Measurements from ENCODE around the gene MPDZ. TPM values are rescaled to one million over a fixed set of nuclear protein-coding genes. Genes with fewer than 3 reads are reported as not detected.
A peak's percentile ranks its signal among the peaks of the same experiment; 100 is the strongest.

MPDZ gene
- total RNA-seq, 1 donor from 2014 or later: 88.3 TPM

DNA sequence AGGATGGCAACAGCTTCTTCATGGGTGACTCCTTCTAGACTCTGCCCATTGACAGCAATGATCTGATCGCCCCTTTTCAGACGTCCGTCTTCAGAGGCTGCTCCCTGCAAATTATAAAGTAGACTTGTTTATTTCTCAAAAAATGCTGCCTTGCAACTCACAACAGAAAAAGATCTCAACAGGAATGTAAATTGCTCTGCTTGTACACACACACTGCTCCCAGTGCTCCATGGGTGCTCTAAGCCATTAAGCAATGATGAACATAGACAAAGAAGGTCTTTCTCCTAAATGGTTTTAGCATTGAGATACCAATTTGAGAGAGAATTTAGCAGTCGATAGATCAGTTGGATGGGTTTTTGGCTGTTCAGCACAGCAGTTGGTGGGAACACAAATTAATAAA lies 172.5 kb downstream of the MPDZ start:
- Histone ChIP-seq H3K4me3 (no peak overlapping the region), H2AFZ (replicated peaks) (no peak overlapping the region), H3K79me2 (ENCODE audit: low read depth) (no peaks in the 10 kb centered on the region), H3K9ac (no peak overlapping the region), H3K9me3 (ENCODE audit: low read depth) (no peaks in the 10 kb centered on the region), H3K4me1 (peaks cover 19% of the 10 kb centered on the region), H3K27ac (peak overlapping the region; percentile 64), H3K36me3 (peaks cover 32% of the 10 kb centered on the region), H4K20me1 (ENCODE audit: low read depth) (no peaks in the 10 kb centered on the region), H3K4me2 (peak overlapping the region; percentile 38), H3F3A (ENCODE audit: low read depth) (no peaks in the 10 kb centered on the region), H3K27me3 (no peaks in the 10 kb centered on the region)
- TF ChIP-seq CTCF (IDR thresholded peaks at IDR 0.05): no peak
- TF ChIP-seq EZH2 (IDR thresholded peaks at IDR 0.05): no peak
- TF ChIP-seq EZH2phosphoT487 (IDR thresholded peaks at IDR 0.05): no peak
- H3K4me1 Mint-ChIP-seq: no peaks in the 10 kb centered on the region
- H3K27me3 Mint-ChIP-seq (ENCODE audit: insufficient read depth, low read depth): no peaks in the 10 kb centered on the region
- H3K36me3 Mint-ChIP-seq: peaks cover 38% of the 10 kb centered on the region
- H3K27ac Mint-ChIP-seq: no peak overlapping the region
- DNase-seq (ENCODE audit: low spot score): peak; percentile 55
- H3K4me3 Mint-ChIP-seq: no peak overlapping the region
- H3K9me3 Mint-ChIP-seq: no peaks in the 10 kb centered on the region

DNA sequence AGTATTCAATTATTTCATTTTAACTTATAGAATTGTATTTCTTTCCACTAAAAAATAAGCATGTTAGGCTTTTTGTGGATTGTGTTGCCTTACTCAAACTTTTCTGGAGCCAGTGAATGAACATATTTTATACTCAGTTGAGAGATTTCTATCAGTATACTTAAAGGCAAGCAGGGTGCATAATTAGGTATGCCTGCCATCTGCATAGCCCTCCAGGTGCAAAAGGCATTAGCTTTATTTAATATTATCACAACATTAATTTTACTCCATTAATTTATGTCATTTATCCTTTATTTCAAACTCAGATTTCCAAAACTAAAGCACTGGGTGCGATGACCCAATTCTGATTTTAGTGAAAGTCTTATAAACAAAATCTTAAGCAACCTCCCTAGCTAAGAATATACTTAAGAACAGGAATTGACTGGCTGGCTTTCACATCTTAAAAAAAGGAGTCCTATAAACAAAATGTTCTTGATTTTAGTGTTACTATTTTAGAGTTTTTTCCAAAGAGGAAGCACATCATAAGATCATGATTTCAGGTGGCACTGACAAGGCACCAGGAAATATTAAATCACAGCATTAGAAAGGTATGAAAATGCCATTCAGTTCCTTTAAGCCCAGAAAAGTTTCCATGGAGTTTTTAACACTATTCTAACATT lies 178.4 kb downstream of the MPDZ start:
- Histone ChIP-seq H3K9me3 (ENCODE audit: low read depth) (no peaks in the 10 kb centered on the region), H3K27ac (no peak overlapping the region), H2AFZ (replicated peaks) (no peak overlapping the region), H3K36me3 (peaks cover 9% of the 10 kb centered on the region), H3K9ac (no peak overlapping the region), H3K79me2 (ENCODE audit: low read depth) (no peaks in the 10 kb centered on the region), H3K27me3 (no peaks in the 10 kb centered on the region), H3F3A (ENCODE audit: low read depth) (no peaks in the 10 kb centered on the region), H3K4me2 (no peak overlapping the region), H3K4me1 (no peaks in the 10 kb centered on the region), H3K4me3 (no peak overlapping the region), H4K20me1 (ENCODE audit: low read depth) (no peaks in the 10 kb centered on the region)
- Mint-ChIP-seq H3K27me3 (ENCODE audit: insufficient read depth, low read depth) (no peaks in the 10 kb centered on the region), H3K4me3 (no peak overlapping the region), H3K36me3 (peaks cover 18% of the 10 kb centered on the region), H3K4me1 (no peaks in the 10 kb centered on the region), H3K9me3 (no peaks in the 10 kb centered on the region), H3K27ac (no peak overlapping the region)
- TF ChIP-seq CTCF (IDR thresholded peaks at IDR 0.05) (no peak), EZH2phosphoT487 (IDR thresholded peaks at IDR 0.05) (no peak), EZH2 (IDR thresholded peaks at IDR 0.05) (no peak)
- no peak for DNase-seq (ENCODE audit: low spot score)

DNA sequence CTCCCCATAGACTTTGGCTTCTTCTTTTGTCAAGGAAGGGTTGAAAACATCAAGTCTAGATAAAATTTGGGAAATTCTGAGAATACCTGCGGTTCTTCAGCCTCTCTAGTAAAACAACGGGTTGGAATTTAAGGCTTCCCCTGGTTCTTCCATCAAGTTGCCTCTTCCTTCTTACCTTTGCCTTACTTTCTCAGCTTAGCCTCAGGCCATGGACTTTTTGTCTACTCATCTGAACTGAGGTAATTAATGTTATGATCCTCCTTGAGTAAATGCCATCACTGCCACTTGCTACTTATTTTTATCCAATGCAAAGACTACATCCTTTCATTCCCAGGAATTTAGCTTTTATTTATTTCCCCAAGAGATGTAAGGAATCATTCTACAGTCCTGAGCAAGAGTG lies 184.4 kb downstream of the MPDZ start:
- Histone ChIP-seq H3K9me3 (ENCODE audit: low read depth) (no peaks in the 10 kb centered on the region), H3K4me3 (no peak overlapping the region), H3K36me3 (no peaks in the 10 kb centered on the region), H3K27me3 (no peaks in the 10 kb centered on the region), H3K4me1 (no peaks in the 10 kb centered on the region), H3K4me2 (no peak overlapping the region), H3K79me2 (ENCODE audit: low read depth) (no peaks in the 10 kb centered on the region), H3F3A (ENCODE audit: low read depth) (no peaks in the 10 kb centered on the region), H4K20me1 (ENCODE audit: low read depth) (no peaks in the 10 kb centered on the region), H3K27ac (no peak overlapping the region), H2AFZ (replicated peaks) (no peak overlapping the region), H3K9ac (no peak overlapping the region)
- Mint-ChIP-seq H3K36me3 (peaks cover 1% of the 10 kb centered on the region), H3K9me3 (no peaks in the 10 kb centered on the region), H3K27me3 (ENCODE audit: insufficient read depth, low read depth) (peaks cover 2% of the 10 kb centered on the region), H3K27ac (no peak overlapping the region), H3K4me3 (no peak overlapping the region), H3K4me1 (peaks cover 8% of the 10 kb centered on the region)
- no peak for TF ChIP-seq CTCF (IDR thresholded peaks at IDR 0.05)
- no peak for TF ChIP-seq EZH2 (IDR thresholded peaks at IDR 0.05)
- TF ChIP-seq EZH2phosphoT487 (IDR thresholded peaks at IDR 0.05): no peak
- DNase-seq (ENCODE audit: low spot score): no peak

All from neural progenitor cell (in vitro differentiated cells).